GM23338 (cell line): Measurements from ENCODE around the gene OBSL1. TPM values are rescaled to one million over a fixed set of nuclear protein-coding genes. Genes with fewer than 3 reads are reported as not detected.

Experiments
- ATAC-seq: fragments of 200-7000 bp; cut with Tn5 transposase; 3 replicates; pipeline ENCODE4 v1.9.1; 2020
- DNase-seq: peaks from one replicate; pipeline ENCODE4 v3.0.0-alpha.2; 2015; ENCODE audit warnings: low spot score
- H2AFZ ChIP-seq: fragments of 200-600 bp; sonication (generic); 2 replicates; pipeline ENCODE4 v1.8.0; 2016; ENCODE audit warnings: antibody characterized with exemption, mild to moderate bottlenecking, moderate library complexity
- H3F3A ChIP-seq: fragments of 200-600 bp; sonication (generic); replicated peaks from 2 replicates; pipeline ENCODE4 v1.8.0; 2017; ENCODE audit warnings: antibody characterized with exemption, mixed run types, low read depth
- H3K27ac ChIP-seq: fragments of 200-600 bp; sonication (generic); 2 replicates; pipeline ENCODE4 v1.6.1; 2016; ENCODE audit warnings: low read depth
- H3K27me3 ChIP-seq: fragments of 200-600 bp; sonication (generic); 2 replicates; pipeline ENCODE4 v1.8.0; 2016; ENCODE audit warnings: mild to moderate bottlenecking, mixed run types, moderate library complexity; ENCODE audit not compliant: insufficient read depth
- H3K36me3 ChIP-seq: fragments of 200-600 bp; sonication (generic); 2 replicates; pipeline ENCODE4 v1.8.0; 2016; ENCODE audit warnings: mild to moderate bottlenecking; ENCODE audit not compliant: insufficient read depth
- H3K4me1 ChIP-seq: fragments of 200-600 bp; sonication (generic); 2 replicates; pipeline ENCODE4 v1.8.0; 2016; ENCODE audit warnings: mild to moderate bottlenecking, moderate library complexity; ENCODE audit not compliant: insufficient read depth
- H3K4me2 ChIP-seq: fragments of 200-600 bp; sonication (generic); 2 replicates; pipeline ENCODE4 v1.7.1; 2017; ENCODE audit warnings: mixed run types
- H3K4me3 ChIP-seq: fragments of 200-600 bp; sonication (generic); 2 replicates; pipeline ENCODE4 v1.6.1; 2016; ENCODE audit warnings: mixed run types
- H3K79me2 ChIP-seq: fragments of 200-600 bp; sonication (generic); replicated peaks from 2 replicates; pipeline ENCODE4 v1.8.0; 2017; ENCODE audit warnings: mild to moderate bottlenecking; ENCODE audit not compliant: insufficient read depth
- H3K9me2 ChIP-seq: fragments of 200-600 bp; sonication (generic); 2 replicates; pipeline ENCODE4 v1.8.0; 2017; ENCODE audit not compliant: insufficient read depth
- H4K20me1 ChIP-seq: fragments of 200-600 bp; sonication (generic); replicated peaks from 2 replicates; pipeline ENCODE4 v1.8.0; 2017; ENCODE audit warnings: mild to moderate bottlenecking; ENCODE audit not compliant: insufficient read depth
- H3K27ac Mint-ChIP-seq: 2 replicates; pipeline ENCODE4 v1.8.0; 2020; ENCODE audit warnings: inconsistent platforms, mild to moderate bottlenecking, moderate library complexity, mixed read lengths
- H3K27me3 Mint-ChIP-seq: 3 replicates; pipeline ENCODE4 v1.8.0; 2022; ENCODE audit warnings: low read depth, mild to moderate bottlenecking, moderate library complexity, mixed read lengths, inconsistent platforms; ENCODE audit not compliant: insufficient read depth, poor library complexity
- H3K36me3 Mint-ChIP-seq: 3 replicates; pipeline ENCODE4 v1.8.0; 2021; ENCODE audit warnings: low read depth, mild to moderate bottlenecking, inconsistent platforms, moderate library complexity, mixed read lengths
- H3K4me1 Mint-ChIP-seq: 3 replicates; pipeline ENCODE4 v1.8.0; 2020; ENCODE audit warnings: mild to moderate bottlenecking, inconsistent platforms, mixed read lengths
- H3K4me3 Mint-ChIP-seq: 3 replicates; pipeline ENCODE4 v1.8.0; 2021; ENCODE audit warnings: moderate library complexity, mild to moderate bottlenecking, inconsistent platforms, mixed read lengths
- H3K9me3 Mint-ChIP-seq: 3 replicates; pipeline ENCODE4 v1.8.0; 2020; ENCODE audit warnings: moderate library complexity, mild to moderate bottlenecking, inconsistent platforms, mixed read lengths
- CREB1 ChIP-seq: fragments of 250-450 bp; sonication (Bioruptor Pico); IDR thresholded peaks from 2 replicates; pipeline ENCODE4 v1.5.0; 2020; ENCODE audit warnings: low read depth, mild to moderate bottlenecking, moderate library complexity
- CTCF ChIP-seq, 2 experiments: fragments of 200-600 bp in 1 of 2; sonication (generic) in 1 of 2; conservative IDR thresholded peaks; 2 replicates each; pipeline versions ENCODE4 v1.5.1 to v1.6.1; 2016 to 2017; ENCODE audit warnings: antibody characterized with exemption in 2 of 2, low read depth in 2 of 2, mild to moderate bottlenecking in 2 of 2, moderate library complexity in 1 of 2
- ETS1 ChIP-seq: IDR thresholded peaks from 2 replicates; pipeline ENCODE4 v1.6.1; 2016; ENCODE audit warnings: antibody characterized with exemption
- EZH2 ChIP-seq: fragments of 200-600 bp; sonication (generic); IDR thresholded peaks from one replicate; pipeline ENCODE4 v1.8.0; 2017; ENCODE audit warnings: antibody characterized with exemption, mild to moderate bottlenecking, low read depth; ENCODE audit not compliant: unreplicated experiment
- EZH2phosphoT487 ChIP-seq: fragments of 200-600 bp; sonication (generic); IDR thresholded peaks from one replicate; pipeline ENCODE4 v1.8.1; 2018; ENCODE audit warnings: antibody characterized with exemption; ENCODE audit not compliant: unreplicated experiment
- JUNB ChIP-seq: IDR thresholded peaks from one replicate; pipeline ENCODE4 v1.6.1; 2016; ENCODE audit warnings: antibody characterized with exemption; ENCODE audit not compliant: unreplicated experiment
- NANOG ChIP-seq: IDR thresholded peaks from 2 replicates; pipeline ENCODE4 v1.6.1; 2016; ENCODE audit warnings: antibody characterized with exemption, borderline replicate concordance
- POLR2AphosphoS5 ChIP-seq: IDR thresholded peaks from 2 replicates; pipeline ENCODE4 v1.6.1; 2016; ENCODE audit warnings: antibody characterized with exemption, low read depth
- REST ChIP-seq: IDR thresholded peaks from one replicate; pipeline ENCODE4 v1.6.1; 2018; ENCODE audit warnings: antibody characterized with exemption; ENCODE audit not compliant: unreplicated experiment
- STAT1 ChIP-seq: IDR thresholded peaks from one replicate; pipeline ENCODE4 v1.6.1; 2016; ENCODE audit warnings: antibody characterized with exemption; ENCODE audit not compliant: unreplicated experiment
- ZNF114 ChIP-seq: fragments of 250-450 bp; sonication (Bioruptor Pico); IDR thresholded peaks from 2 replicates; pipeline ENCODE4 v1.5.0; 2020; ENCODE audit warnings: mild to moderate bottlenecking, moderate library complexity
- ZNF331 ChIP-seq: fragments of 250-450 bp; sonication (Bioruptor Pico); IDR thresholded peaks from 2 replicates; pipeline ENCODE4 v1.5.0; 2020; ENCODE audit warnings: low read depth, mild to moderate bottlenecking, moderate library complexity
- ZNF462 ChIP-seq: fragments of 250-450 bp; sonication (Bioruptor Pico); IDR thresholded peaks from 2 replicates; pipeline ENCODE4 v1.5.0; 2020; ENCODE audit warnings: mild to moderate bottlenecking, moderate library complexity
- polyA plus RNA-seq: library from polyadenylated mRNA; unstranded; fragments of >200 nt; fragmentation: Nextera tagmentation; extraction: Ambion mirVana; gene quantifications from 2 replicates; pipeline ENCODE4 v1.2.1, GENCODE V29; 2016
- total RNA-seq: library from RNA; depleted of rRNA; stranded (reverse); fragments of >200 nt; shearing (Covaris generic); gene quantifications from 2 replicates; pipeline ENCODE4 v1.2.3, GENCODE V29; 2014

Gene OBSL1
- total and polyA plus RNA-seq, 2 experiments from 2014 or later = 94.9 to 207 TPM

- H3K79me2 ChIP-seq = no peaks in the 10 kb centered on the region
- no peak for ATAC-seq
- no peak for DNase-seq
- H4K20me1 ChIP-seq = peaks cover 5% of the 10 kb centered on the region; the same call in 1 of the 2 replicates
- H2AFZ ChIP-seq = no peak overlapping the region
- H3K9me2 ChIP-seq = no peaks in the 10 kb centered on the region
- H3K27me3 ChIP-seq = peaks cover 14% of the 10 kb centered on the region
- peaks cover 23% of the 10 kb centered on the region for H3K4me1 Mint-ChIP-seq
- H3F3A ChIP-seq = peaks cover 4% of the 10 kb centered on the region
- H3K4me3 Mint-ChIP-seq = no peak overlapping the region; the same call in 2 of the 3 replicates
- H3K27ac Mint-ChIP-seq = no peak overlapping the region
- no peak overlapping the region for H3K27ac ChIP-seq
- no peaks in the 10 kb centered on the region; the same call in 2 of the 3 replicates for H3K9me3 Mint-ChIP-seq
- H3K36me3 ChIP-seq = no peaks in the 10 kb centered on the region
- H3K27me3 Mint-ChIP-seq = peaks cover 34% of the 10 kb centered on the region
- TF ChIP-seq CTCF (conservative IDR thresholded peaks at IDR 0.05; ENCODE audit: low read depth in 2 of 2) (no peak), ZNF114 (CRISPR knock-in tag) (no peak), ETS1 (no peak), EZH2 (no peak), REST (no peak), ZNF462 (CRISPR knock-in tag) (no peak), CREB1 (CRISPR knock-in tag) (no peak), STAT1 (no peak), POLR2AphosphoS5 (no peak), ZNF331 (CRISPR knock-in tag) (no peak), NANOG (no peak), JUNB (no peak), EZH2phosphoT487 (no peak)
- H3K4me3 ChIP-seq = no peak overlapping the region
- H3K4me2 ChIP-seq = no peak overlapping the region
- H3K36me3 Mint-ChIP-seq = peaks cover 24% of the 10 kb centered on the region
- H3K4me1 ChIP-seq = peaks cover 10% of the 10 kb centered on the region
Measured at GRCh38 chr2:219548990-219549389, 22.3 kb downstream of the OBSL1 start.
